Medulla oblongata (tissue), 1 donor: ENCODE data around the gene HNRNPK.
"Not testable (repeated sequence)": the region's sequence is repeated elsewhere in the genome, so short reads cannot be mapped to it uniquely, and the experiment has no call there.

ENCODE experiments used
- DNase-seq: peaks from one replicate; pipeline ENCODE4 v3.0.0-alpha.2; 2015; ENCODE audit errors: extremely low spot score

Gene HNRNPK

GRCh38 chr9:83977196-83977595 is 2.8 kb downstream of the HNRNPK start:
- DNase-seq = no peak

DNA sequence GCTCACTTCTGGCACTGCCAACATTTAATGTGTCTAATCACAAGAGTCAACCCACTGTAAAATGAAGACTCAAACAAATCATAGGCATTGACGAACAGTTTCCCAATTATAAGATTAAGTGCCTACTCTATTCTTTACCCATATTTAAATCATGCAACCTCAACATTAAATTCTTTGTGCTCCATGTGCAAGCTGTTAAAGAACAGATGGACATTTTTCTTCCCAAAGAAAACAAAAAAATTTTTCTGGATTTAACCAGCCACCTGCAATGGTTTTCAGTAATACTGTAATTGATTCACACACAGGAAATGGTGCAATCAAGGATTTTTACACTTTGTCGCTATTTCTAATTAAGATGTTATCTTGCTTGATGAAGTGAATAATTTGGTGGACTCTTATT is 3.6 kb downstream of the HNRNPK start:
- no peak for DNase-seq

DNA sequence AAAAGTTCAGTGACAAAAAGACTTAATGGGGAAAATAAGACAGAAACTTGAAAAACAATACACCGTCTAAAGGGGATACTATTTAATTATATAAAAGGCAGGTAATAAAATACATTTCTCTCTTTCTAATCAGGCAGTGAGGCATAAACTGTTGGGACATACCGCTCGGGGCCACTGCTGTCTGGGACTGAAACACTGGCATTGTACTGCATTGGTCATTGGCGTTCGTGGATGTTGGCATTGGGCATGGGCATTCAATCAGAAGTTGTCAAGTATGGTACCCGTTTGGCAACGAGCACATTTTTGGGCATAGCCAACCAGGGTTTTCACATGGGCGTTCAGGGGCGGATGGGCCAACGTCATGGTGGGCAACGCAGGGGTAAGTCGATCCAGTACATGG is 4.7 kb downstream of the HNRNPK start:
- DNase-seq = no peak

DNA sequence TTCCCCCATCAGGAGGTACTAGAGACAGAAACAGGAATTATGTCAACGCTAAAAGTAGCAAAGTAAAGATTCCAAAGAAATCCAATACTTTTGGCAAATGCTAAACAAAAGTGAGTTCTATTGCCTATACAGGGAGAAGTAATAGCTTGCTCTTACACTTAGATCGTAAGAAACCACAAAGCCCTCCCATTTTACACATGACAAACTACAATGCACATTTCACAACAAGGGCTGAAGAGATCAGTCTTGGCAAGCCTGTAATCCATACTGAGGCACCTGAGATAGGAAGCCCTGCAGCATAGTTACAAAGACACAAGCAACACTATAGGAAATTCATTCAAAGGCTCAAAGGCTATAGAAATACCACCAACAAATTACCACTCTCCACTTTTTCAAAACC is 7.7 kb downstream of the HNRNPK start:
- no peak for DNase-seq

- no peak for DNase-seq
These were observed 8.5 kb downstream of the HNRNPK start for GRCh38 chr9:83971485-83971884.

DNA sequence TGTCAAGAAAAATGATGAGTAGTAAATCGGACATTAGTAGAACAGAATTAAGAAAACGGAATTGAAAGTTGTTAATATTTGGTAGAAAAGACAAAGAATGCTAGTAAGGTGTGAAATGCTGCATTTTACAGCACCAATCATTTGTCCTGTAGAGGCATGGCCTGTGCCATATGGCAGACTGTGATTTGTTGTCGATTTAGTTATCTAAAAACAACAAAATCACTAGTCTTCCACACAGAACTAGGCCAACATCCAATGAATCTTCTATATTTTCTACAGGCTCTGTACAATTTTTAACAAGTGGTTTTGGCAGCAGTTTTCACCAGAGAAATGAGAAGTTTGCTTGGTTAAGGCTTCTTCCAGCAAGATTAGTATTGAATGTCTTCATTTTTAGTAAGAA is 10.4 kb downstream of the HNRNPK start:
- no peak for DNase-seq

- no peak for DNase-seq
These were observed 12.9 kb downstream of the HNRNPK start for GRCh38 chr9:83967073-83967472.

- no peak for DNase-seq
These were observed 13.8 kb downstream of the HNRNPK start for GRCh38 chr9:83966209-83966582.

- no peak for DNase-seq
These were observed 14.4 kb downstream of the HNRNPK start for GRCh38 chr9:83965350-83966208.

- DNase-seq = no peak
These were observed 15.1 kb downstream of the HNRNPK start for GRCh38 chr9:83964973-83965349.

GRCh38 chr9:83962165-83962564 is 17.9 kb downstream of the HNRNPK start:
- no peak for DNase-seq

DNA sequence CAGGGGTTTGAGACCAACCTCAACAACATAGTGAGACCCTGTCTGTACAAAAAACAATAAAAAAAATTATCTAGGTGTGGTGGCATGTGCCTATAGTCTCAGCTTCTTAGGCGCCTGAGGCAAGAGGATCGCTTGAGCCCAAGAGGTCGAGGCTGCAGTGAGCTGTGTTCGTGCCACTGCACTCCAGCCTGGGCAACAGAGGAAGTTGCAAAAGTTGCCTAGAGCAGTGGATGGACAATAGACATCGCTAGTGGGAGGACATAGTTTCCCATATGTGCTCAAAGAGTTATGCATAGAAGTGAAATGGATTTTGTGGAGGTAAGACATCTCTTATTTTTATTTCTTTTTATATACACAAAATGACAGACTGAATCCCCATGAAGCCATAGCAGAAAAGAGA is 19.0 kb downstream of the HNRNPK start:
- no peak for DNase-seq

DNA sequence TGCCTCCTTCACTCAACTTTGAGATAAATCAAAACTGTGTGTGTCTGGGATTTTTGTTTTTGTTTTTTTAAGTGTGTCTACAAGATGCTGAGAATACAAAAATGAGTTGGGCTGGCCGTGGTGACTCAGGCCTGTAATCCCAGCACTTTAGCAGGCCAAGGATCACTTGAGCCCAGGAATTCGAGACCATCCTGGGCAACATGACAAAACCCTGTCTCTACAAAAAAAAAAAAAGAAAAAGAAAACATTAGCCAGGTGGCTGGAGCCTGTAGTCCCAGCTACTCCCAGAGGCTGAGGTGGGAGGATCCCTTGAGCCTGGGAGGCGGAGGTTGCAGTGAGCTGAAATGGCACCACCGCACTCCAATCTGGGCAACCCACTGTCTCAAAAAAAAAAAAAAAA is 21.0 kb downstream of the HNRNPK start:
- DNase-seq = no peak

- DNase-seq = no peak
These were observed 22.8 kb downstream of the HNRNPK start for GRCh38 chr9:83957248-83957513.

DNA sequence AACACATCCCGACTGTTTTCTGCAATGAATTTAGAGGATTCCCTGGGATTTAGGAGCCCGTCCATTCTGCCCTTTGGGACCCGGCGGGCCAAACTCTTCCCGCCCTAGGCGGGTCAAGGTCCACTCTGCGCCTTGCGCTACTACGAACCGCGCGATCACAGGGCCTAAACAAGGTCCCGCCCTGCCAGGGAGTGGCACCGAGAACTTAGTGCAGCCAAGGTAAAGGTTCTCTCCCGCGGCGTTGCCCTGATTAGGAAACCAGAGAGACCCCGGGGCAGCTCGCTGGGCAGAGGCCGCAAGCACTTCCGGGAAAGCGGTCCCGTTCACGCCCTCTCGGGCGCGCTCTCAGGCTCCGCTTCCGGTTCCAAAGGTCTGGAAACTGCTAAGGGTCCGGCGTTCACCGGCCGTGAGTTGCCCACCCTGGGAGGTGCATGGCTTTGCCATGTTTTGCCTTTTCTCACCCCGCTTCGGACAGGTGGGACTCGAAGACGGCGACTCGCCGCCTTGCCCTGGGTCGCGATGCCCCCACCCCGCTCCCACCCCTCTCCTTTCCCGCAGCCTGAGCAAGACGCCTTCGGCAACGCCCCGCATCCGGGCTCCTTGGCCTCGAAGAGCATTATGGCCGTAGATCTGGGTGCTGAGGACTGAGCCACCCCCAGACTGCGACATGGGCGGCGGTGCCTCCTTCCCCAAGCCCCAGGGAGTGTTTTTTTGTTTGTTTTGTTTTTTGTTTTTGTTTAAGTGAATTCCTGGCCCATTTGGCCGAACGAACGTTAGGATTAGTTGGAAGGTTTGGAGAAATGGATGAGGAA is 23.4 kb downstream of the HNRNPK start:
- DNase-seq = peak; percentile 73

DNA sequence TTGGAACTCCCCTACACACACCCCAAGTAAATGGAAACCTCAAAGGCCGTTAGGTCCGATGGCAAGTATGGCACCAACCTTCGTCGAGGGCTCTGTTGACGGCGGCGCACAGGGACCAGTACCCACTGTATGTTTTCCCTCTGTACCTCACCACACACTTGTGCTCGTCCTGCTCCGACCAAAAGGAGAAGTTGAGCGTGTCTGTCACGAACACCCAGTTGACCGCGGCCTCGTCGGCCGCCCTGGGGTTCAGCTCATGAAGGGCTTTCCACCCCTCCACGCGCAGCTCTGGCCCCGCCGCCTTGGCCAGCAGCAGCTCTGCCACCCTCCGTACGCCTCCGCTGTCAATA is 24.0 kb downstream of the HNRNPK start:
- peak; percentile 45 for DNase-seq

- DNase-seq = not testable (repeated sequence)
These were observed 31.9 kb downstream of the HNRNPK start for GRCh38 chr9:83948096-83948495.

GRCh38 chr9:83940590-83941303 is 39.3 kb downstream of the HNRNPK start:
- DNase-seq = no peak

DNA sequence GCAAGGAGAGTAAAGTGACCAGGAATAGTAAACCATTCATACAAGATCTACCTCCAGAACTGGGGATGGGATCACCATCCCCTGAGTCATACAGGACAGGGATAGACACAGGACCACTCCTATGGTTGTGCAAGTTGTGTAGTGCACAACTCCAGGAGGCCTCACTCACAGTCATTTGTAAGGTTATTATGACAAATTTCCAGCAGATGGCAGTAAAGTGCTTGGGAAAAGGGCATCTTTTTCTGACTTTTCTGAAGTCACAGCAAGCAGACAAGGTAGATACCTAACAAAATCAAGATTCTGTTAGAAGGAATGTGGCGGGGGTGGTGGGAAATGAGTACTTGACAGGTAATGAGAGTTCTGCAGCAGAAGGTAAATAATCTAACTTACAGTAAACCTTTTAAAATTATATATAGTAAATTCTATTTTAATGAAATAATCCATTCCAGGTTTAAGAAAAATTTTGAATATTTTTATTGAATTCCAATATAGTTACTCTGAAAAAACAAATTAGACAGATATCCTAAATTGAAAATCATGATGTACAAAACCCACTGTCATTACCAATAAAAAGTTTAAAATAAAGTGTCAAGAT is 42.1 kb downstream of the HNRNPK start:
- DNase-seq = peak; percentile 83

GRCh38 chr9:83936523-83936922 is 43.5 kb downstream of the HNRNPK start:
- DNase-seq = no peak

- DNase-seq = no peak
These were observed 44.6 kb downstream of the HNRNPK start for GRCh38 chr9:83935276-83935935.
